Mucosa of rectum (tissue), 2 donors: Measurements from ENCODE around the gene PDIK1L.

Source experiments
- H3K27ac ChIP-seq, 2 donors: one replicate each; pipeline ENCODE4 v1.7.0; 2013; ENCODE audit warnings: inconsistent platforms in 2 of 2, low read depth in 2 of 2, low read length in 2 of 2
- H3K27me3 ChIP-seq, 2 donors: one replicate each; pipeline ENCODE4 v1.7.0; 2013; ENCODE audit warnings: low read length in 2 of 2; ENCODE audit not compliant: control insufficient read depth in 2 of 2, insufficient read depth in 2 of 2
- H3K36me3 ChIP-seq, 2 donors: one replicate each; pipeline ENCODE4 v1.7.0; 2013; ENCODE audit warnings: low read length in 2 of 2; ENCODE audit not compliant: control insufficient read depth in 2 of 2, insufficient read depth in 2 of 2
- H3K4me1 ChIP-seq, 2 donors: one replicate each; pipeline ENCODE4 v1.7.0; 2013; ENCODE audit warnings: low read length in 2 of 2, mild to moderate bottlenecking in 1 of 2; ENCODE audit not compliant: control insufficient read depth in 2 of 2, insufficient read depth in 2 of 2
- H3K4me3 ChIP-seq, 2 donors: one replicate each; pipeline ENCODE4 v1.7.0; 2013; ENCODE audit warnings: low read length in 2 of 2
- H3K9ac ChIP-seq, 2 donors: one replicate each; pipeline ENCODE4 v1.7.0; 2013; ENCODE audit warnings: low read length in 2 of 2, low read depth in 1 of 2, mild to moderate bottlenecking in 1 of 2
- H3K9me3 ChIP-seq, 2 donors: one replicate each; pipeline ENCODE4 v1.7.0; 2013; ENCODE audit warnings: low read length in 2 of 2; ENCODE audit not compliant: control insufficient read depth in 2 of 2
- donor health status: healthy.
- donor health status: Normal muscosa, but diverticular disease.

PDIK1L gene

DNA sequence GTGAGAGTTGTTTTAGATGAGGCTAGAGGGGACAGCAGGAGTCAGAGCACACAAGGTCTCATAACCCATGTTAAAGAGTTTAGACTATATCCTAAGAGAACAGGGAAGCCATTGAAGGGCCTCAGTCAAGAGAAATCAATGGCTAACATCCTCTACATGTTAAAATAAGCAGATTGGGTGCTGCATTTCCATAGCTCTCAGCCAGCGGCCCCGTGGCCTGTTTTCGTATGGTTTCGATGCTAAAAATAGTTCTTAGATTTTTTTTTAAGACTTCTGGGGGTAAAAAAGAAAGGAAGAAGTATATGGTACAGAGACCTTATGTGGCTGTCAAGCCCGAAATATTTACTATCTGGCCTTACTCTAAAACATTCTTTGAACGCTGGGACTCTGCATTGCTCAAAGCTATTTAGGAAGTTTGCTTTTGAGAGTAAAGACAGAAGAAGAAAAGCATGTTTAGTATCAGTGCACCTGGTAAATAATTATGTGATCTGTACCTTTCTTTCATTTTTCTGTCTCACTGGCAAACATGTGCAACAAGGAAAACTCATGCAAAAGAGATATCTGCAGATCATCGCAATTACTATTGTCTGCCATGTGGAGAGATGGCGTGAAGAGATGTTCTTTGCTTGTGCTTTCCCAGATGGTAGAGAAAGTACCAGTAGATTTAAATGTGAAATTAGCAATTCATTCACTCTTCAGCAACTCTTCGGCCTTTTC, 8.4 kb downstream of the PDIK1L start:
- H3K27me3 ChIP-seq, result no peaks in the 10 kb centered on the region
- no peak overlapping the region for H3K9ac ChIP-seq
- H3K9me3 ChIP-seq, result no peaks in the 10 kb centered on the region
- H3K4me3 ChIP-seq, result no peak overlapping the region
- no peak overlapping the region for H3K27ac ChIP-seq
- peaks cover 10 to 41% of the 10 kb centered on the region in 2 donors for H3K36me3 ChIP-seq
- peaks cover 0 to 20% of the 10 kb centered on the region in 2 donors for H3K4me1 ChIP-seq

- Histone ChIP-seq H3K27ac (peak overlapping the region; percentile 9 to 31), H3K9ac (no peak overlapping the region), H3K4me3 (no peak overlapping the region)
Measured at GRCh38 chr1:26121854-26122773, 10.5 kb downstream of the PDIK1L start.

GRCh38 chr1:26122988-26123973, 11.7 kb downstream of the PDIK1L start:
- peaks cover 0 to 29% of the 10 kb centered on the region in 2 donors for H3K4me1 ChIP-seq
- H3K36me3 ChIP-seq, result peaks cover 10 to 33% of the 10 kb centered on the region in 2 donors
- no peaks in the 10 kb centered on the region for H3K27me3 ChIP-seq
- H3K4me3 ChIP-seq, result no peak overlapping the region
- no peaks in the 10 kb centered on the region for H3K9me3 ChIP-seq
- no peak overlapping the region for H3K9ac ChIP-seq
- peak overlapping the region; percentile 21 to 34 for H3K27ac ChIP-seq

More at GRCh38 chr1:26121854-26122773, 10.5 kb downstream of the PDIK1L start:
- no peaks in the 10 kb centered on the region for H3K27me3 ChIP-seq
- peaks cover 10 to 36% of the 10 kb centered on the region in 2 donors for H3K36me3 ChIP-seq
- H3K4me1 ChIP-seq, result peaks cover 0 to 18% of the 10 kb centered on the region in 2 donors
- H3K9me3 ChIP-seq, result no peaks in the 10 kb centered on the region

- Histone ChIP-seq H3K27ac (peak overlapping the region; percentile 14 to 27), H3K4me1 (peaks cover 3 to 37% of the 10 kb centered on the region in 2 donors), H3K4me3 (no peak overlapping the region), H3K9me3 (no peaks in the 10 kb centered on the region), H3K27me3 (no peaks in the 10 kb centered on the region), H3K36me3 (peaks cover 4 to 23% of the 10 kb centered on the region in 2 donors), H3K9ac (peak overlapping the region in 1 of 2 donors; percentile 9)
Measured at GRCh38 chr1:26124418-26125331, 13.1 kb downstream of the PDIK1L start.

- Histone ChIP-seq H3K27ac (peak overlapping the region; percentile 91 to 96), H3K9ac (peak overlapping the region in 1 of 2 donors; percentile 64), H3K27me3 (no peaks in the 10 kb centered on the region), H3K36me3 (peaks cover under 1 to 21% of the 10 kb centered on the region in 2 donors), H3K4me3 (no peak overlapping the region), H3K9me3 (no peaks in the 10 kb centered on the region), H3K4me1 (peaks cover 3 to 37% of the 10 kb centered on the region in 2 donors)
Measured at GRCh38 chr1:26125382-26125781, 13.8 kb downstream of the PDIK1L start.

DNA sequence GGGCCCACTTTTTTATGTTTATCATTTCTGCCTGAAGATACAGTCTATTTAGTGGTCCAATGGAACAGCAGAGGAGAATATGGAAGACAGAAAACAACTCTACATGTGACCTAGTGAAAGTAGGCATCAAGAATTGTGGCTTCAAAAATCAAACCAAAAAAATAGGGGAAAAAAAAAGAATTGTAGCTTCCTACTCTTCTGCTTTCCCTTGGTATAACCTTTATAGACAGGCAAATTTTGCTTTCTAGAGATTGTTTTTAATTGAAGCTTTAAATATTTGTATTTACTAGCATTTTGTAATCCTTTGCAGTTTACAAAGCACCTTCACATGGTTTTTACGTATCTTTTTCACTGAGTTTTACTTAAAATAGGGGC, 14.3 kb downstream of the PDIK1L start:
- H3K9me3 ChIP-seq, result no peaks in the 10 kb centered on the region
- H3K36me3 ChIP-seq, result peaks cover 0 to 21% of the 10 kb centered on the region in 2 donors
- H3K4me1 ChIP-seq, result peaks cover 3 to 37% of the 10 kb centered on the region in 2 donors
- peak overlapping the region; percentile 21 to 43 for H3K4me3 ChIP-seq
- H3K27ac ChIP-seq, result peak overlapping the region; percentile 91 to 96
- peak overlapping the region; percentile 60 to 64 for H3K9ac ChIP-seq
- H3K27me3 ChIP-seq, result no peaks in the 10 kb centered on the region

DNA sequence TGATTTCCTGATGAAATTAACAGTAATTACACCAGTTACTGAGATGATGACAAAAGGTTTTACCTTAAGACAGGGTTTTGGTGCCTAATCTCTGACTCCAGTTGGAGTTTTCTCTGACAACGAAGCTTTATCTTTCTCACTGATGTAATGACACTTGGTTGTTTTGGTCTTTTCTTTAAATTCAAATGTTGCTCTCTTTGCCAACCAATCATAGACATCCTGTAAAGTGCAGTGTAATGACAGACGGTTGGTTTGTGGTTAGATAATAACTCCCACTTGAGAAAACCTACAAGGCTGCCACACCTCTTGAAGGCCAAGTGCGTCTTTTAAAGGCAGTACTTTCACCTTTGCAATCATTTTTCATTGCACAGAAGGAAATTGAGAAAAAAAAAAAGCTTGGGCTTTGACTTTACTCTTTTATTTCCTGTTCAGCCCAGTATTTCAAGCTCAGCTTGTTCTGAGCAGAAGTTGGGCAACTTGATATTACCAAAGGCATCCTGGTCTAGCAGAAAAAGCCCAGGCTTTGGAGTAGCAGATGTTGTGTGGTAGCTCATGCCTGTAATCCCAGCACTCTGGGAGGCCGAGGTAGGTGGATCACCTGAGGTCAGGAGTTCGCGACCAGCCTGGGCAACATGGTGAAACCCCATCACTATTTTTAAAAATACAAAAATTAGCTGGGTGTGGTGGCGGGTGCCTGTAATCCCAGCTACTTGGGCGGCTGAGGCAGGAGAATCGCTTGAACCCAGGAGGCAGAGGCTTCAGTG, 14.9 kb downstream of the PDIK1L start:
- H3K4me3 ChIP-seq, result peak overlapping the region; percentile 83
- H3K9me3 ChIP-seq, result no peaks in the 10 kb centered on the region
- H3K4me1 ChIP-seq, result peaks cover 3 to 33% of the 10 kb centered on the region in 2 donors
- peaks cover 0 to 18% of the 10 kb centered on the region in 2 donors for H3K36me3 ChIP-seq
- no peaks in the 10 kb centered on the region for H3K27me3 ChIP-seq
- peak overlapping the region; percentile 84 to 86 for H3K9ac ChIP-seq
- H3K27ac ChIP-seq, result peak overlapping the region; percentile 91 to 96

DNA sequence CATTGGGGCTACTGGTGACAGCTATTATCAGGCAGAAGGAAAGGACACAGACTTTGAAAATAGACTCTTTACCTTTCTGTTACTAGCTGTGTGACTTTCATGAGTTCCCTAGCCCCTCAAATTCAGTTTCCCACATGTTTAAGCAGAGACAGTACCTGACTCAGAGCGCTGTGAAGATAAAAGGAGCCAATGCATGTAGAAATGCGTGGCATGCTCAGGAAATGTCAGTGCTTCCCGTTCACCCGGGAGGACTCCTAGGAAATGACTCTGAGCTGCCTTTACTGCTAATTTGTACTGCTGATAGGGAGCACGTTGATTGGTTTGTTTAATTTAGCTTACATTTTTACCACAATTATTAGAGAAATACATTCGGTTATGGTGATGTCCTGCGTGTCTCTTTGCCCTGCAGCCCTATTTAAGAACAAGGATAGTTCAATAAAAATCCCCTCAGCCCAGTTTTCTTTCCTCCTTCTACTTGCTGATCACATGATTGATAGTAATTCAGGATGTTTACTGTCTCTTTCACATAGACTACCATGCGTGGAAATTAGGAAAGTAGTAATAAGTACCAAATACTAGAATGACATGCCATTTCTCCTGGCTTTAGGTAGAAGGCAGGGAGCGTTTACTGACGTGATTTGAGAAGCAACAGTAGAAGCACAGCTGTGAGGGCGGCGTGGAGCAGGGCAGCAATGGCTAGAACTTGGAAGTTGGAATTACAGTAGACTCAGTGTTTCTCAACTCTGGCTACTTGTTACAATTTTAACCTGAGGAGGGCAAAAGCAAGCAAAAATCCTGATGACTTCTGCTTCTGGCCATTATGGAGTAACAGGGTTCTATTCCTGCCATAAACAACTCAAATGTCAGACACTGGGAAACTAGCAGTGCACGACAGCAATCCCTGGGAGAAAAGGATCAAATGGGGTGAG, 15.9 kb downstream of the PDIK1L start:
- peaks cover 3 to 32% of the 10 kb centered on the region in 2 donors for H3K4me1 ChIP-seq
- H3K4me3 ChIP-seq, result peak overlapping the region; percentile 83

More for the DNA sequence above, 15.9 kb downstream of the PDIK1L start:
- H3K27ac ChIP-seq, result peak overlapping the region; percentile 91 to 96
- no peaks in the 10 kb centered on the region for H3K27me3 ChIP-seq
- peak overlapping the region; percentile 84 to 86 for H3K9ac ChIP-seq
- no peaks in the 10 kb centered on the region for H3K9me3 ChIP-seq
- peaks cover 0 to 8% of the 10 kb centered on the region in 2 donors for H3K36me3 ChIP-seq
